Testis (tissue), 2 donors: Measurements from ENCODE around the gene MTPN.

Experiments used
- CTCF ChIP-seq, 3 experiments: fragments of 450-650 bp in 2 of 3; fragments of 200-600 bp in 1 of 3; sonication (generic) in 1 of 3; IDR thresholded peaks; one replicate each; pipeline ENCODE4 v1.5.1; 2016 to 2019; ENCODE audit warnings: antibody characterized with exemption in 3 of 3, mild to moderate bottlenecking in 2 of 3, moderate library complexity in 1 of 3
- POLR2A ChIP-seq: fragments of 450-650 bp; IDR thresholded peaks from one replicate; pipeline ENCODE4 v1.6.1; 2017; ENCODE audit warnings: antibody characterized with exemption, mild to moderate bottlenecking, moderate library complexity

DNA sequence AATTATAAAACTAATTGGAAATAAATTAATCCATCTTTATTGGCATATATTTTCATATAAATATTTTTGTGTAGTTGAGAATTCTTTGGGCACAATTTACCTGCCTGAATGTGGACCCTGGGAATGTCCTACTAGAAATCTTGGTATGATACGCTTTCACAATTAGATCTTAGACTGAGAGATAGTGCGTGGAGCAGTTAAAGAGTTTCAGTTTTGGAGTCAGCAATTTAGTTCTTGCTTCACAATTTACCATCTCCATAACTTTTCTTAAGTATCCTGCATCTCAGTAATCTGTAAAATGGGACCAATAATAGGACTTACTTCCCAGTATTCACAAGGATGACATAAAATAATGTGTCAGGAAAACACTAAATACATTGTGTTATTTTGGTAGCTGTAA, 2.0 kb downstream of the MTPN start:
- TF ChIP-seq CTCF (IDR thresholded peaks at IDR 0.05), result no peak
- TF ChIP-seq POLR2A, result no peak
